Measurements from ENCODE around the gene GSK3A. TPM values are rescaled to one million over a fixed set of nuclear protein-coding genes. Genes with fewer than 3 reads are reported as not detected.
A peak's percentile ranks its signal among the peaks of the same experiment; 100 is the strongest.

The GSK3A gene
- total and polyA plus RNA-seq, 7 donors, result 48.7 to 117 (median 64.8) TPM

DNA sequence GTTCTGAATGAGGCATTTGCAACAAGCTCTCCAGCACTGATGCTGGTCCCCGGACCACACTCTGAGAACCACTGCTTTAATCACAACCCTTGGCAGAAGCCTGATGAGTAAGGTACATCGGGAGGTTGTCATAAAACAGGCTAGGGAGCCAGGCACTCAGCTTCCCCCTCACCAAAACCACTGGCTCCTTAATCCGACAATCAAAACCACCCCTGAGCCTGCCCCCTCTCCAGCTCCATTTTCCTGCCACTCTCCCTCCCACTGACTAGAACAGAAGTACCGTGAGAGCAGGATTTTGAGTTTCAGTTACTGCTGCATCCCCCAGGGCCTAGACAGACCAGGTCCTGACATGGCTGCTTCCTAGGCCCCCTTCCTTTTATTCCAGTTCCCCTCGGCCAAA, 7.2 kb downstream of the GSK3A start:
- Histone ChIP-seq H3K27ac (no peak overlapping the region), H3K4me1 (peaks cover 3% of the 10 kb centered on the region), H3K9me3 (no peaks in the 10 kb centered on the region), H3K27me3 (ENCODE audit: insufficient read depth in 3 of 3, low read length in 2 of 3) (no peaks in the 10 kb centered on the region), H3K4me3 (no peak overlapping the region), H3K36me3 (ENCODE audit: insufficient read depth in 1 of 2, low read depth in 1 of 2) (peaks cover 8 to 97% of the 10 kb centered on the region in 2 donors)
- TF ChIP-seq, protein P1, sequence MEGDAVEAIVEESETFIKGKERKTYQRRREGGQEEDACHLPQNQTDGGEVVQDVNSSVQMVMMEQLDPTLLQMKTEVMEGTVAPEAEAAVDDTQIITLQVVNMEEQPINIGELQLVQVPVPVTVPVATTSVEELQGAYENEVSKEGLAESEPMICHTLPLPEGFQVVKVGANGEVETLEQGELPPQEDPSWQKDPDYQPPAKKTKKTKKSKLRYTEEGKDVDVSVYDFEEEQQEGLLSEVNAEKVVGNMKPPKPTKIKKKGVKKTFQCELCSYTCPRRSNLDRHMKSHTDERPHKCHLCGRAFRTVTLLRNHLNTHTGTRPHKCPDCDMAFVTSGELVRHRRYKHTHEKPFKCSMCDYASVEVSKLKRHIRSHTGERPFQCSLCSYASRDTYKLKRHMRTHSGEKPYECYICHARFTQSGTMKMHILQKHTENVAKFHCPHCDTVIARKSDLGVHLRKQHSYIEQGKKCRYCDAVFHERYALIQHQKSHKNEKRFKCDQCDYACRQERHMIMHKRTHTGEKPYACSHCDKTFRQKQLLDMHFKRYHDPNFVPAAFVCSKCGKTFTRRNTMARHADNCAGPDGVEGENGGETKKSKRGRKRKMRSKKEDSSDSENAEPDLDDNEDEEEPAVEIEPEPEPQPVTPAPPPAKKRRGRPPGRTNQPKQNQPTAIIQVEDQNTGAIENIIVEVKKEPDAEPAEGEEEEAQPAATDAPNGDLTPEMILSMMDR (IDR thresholded peaks at IDR 0.05), result no peak
- 83 to 93% (median 89%) methylated on average over 5 of the region's 5 CpGs for WGBS, 3 donors
- ATAC-seq, result no peak
- intact Hi-C loops (cut with DNase I), result no loop called here
- no peak for DNase-seq

DNA sequence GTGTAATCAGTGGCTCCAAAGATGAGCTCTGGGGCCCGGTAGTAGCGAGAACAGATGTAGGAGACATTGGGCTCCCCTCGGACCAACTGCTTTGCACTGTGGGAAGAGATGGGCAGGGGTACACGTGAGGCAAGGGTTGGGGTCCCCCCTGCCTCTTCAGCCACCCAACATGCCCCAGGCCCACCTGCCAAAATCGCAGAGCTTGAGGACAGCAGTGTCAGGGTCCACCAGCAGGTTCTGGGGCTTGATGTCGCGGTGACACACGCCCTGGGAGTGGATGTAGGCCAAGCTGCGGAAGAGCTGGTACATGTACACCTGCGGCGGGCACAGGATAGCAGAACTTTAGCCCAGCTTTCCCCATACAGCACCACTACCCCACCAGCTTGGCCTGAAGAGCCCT, 8.0 kb downstream of the GSK3A start:
- Histone ChIP-seq H3K4me1 (no peaks in the 10 kb centered on the region), H3K27me3 (ENCODE audit: insufficient read depth in 3 of 3, low read length in 2 of 3) (no peaks in the 10 kb centered on the region), H3K4me3 (no peak overlapping the region), H3K9me3 (no peaks in the 10 kb centered on the region), H3K36me3 (ENCODE audit: insufficient read depth in 1 of 2, low read depth in 1 of 2) (peaks cover 8 to 97% of the 10 kb centered on the region in 2 donors), H3K27ac (no peak overlapping the region)
- ATAC-seq, result no peak
- intact Hi-C loops (cut with DNase I), result no loop called here
- TF ChIP-seq, protein P1 (IDR thresholded peaks at IDR 0.05), result no peak
- no peak for DNase-seq
- 92 to 93% (median 93%) methylated on average over 11 of the region's 11 CpGs for WGBS, 3 donors

DNA sequence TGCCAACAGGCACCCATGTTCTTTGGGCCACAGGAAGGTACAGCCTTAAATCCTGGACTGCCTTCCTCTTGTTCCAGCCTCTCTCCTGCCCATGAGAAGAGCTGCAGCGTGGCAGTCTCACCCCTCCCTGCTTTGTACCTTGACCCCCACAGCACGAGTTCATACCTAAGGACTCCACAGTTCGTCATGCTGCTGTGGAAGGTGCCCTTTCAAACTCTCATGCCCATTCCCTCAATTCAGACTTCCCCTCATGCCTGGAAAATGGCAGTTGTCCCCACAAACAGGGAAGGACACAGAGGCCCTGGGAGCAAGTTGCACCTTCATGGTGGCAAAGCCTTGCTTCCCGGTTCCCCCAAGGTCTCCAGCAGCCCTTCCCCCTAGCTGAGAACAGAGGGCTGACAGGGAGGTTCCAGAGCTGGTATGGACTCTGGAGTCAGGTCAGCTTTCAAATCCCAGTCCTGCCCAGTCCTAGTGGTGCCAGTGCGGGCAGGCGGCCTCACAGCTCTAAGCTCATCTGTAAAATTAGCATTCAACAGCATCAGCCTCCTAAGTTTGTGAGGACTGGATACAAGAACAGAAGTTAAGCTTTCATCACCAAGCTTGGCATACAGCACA, 8.6 kb downstream of the GSK3A start:
- ATAC-seq (no peak), DNase-seq (no peak)
- H3K4me1 ChIP-seq, result no peaks in the 10 kb centered on the region
- intact Hi-C loops (cut with DNase I), result no loop called here
- H3K4me3 ChIP-seq, result no peak overlapping the region
- H3K36me3 ChIP-seq (ENCODE audit: insufficient read depth in 1 of 2, low read depth in 1 of 2), result peaks cover 8 to 97% of the 10 kb centered on the region in 2 donors
- WGBS, 3 donors, result 84 to 89% (median 88%) methylated on average over 6 of the region's 6 CpGs
- H3K27me3 ChIP-seq (ENCODE audit: insufficient read depth in 3 of 3, low read length in 2 of 3), result no peaks in the 10 kb centered on the region
- H3K9me3 ChIP-seq, result no peaks in the 10 kb centered on the region
- H3K27ac ChIP-seq, result no peak overlapping the region
- TF ChIP-seq, protein P1 (IDR thresholded peaks at IDR 0.05), result no peak

DNA sequence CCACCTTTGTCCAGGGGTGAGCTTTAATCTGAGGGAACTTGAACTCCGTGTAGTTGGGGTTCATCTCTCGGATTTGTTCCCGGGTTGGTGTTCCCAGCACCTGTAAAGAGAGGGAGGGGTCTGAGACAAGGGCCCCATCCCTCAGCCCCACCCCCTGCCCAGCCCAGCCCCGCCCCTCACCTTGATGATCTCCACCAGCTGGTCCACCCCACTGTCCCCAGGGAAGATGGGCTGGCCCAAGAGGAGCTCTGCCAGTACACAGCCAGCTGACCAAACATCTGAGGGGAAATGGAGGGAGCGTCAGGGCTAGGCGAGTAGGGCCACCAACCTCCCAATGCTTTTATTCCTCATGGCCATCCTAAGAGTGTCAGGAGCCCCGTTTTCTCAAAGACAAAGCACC, 9.3 kb downstream of the GSK3A start:
- no peaks in the 10 kb centered on the region for H3K9me3 ChIP-seq
- DNase-seq, result no peak
- ATAC-seq, result peak in 1 of 4 donors; percentile 19
- intact Hi-C loops (cut with DNase I), result no loop called here
- TF ChIP-seq, protein P1 (IDR thresholded peaks at IDR 0.05), result no peak
- no peak overlapping the region for H3K4me3 ChIP-seq
- H3K27ac ChIP-seq, result no peak overlapping the region
- no peaks in the 10 kb centered on the region for H3K4me1 ChIP-seq
- peaks cover 8 to 99% of the 10 kb centered on the region in 2 donors for H3K36me3 ChIP-seq (ENCODE audit: insufficient read depth in 1 of 2, low read depth in 1 of 2)
- H3K27me3 ChIP-seq (ENCODE audit: insufficient read depth in 3 of 3, low read length in 2 of 3), result no peaks in the 10 kb centered on the region
- 51 to 68% (median 61%) methylated on average over 7 of the region's 7 CpGs for WGBS, 3 donors

DNA sequence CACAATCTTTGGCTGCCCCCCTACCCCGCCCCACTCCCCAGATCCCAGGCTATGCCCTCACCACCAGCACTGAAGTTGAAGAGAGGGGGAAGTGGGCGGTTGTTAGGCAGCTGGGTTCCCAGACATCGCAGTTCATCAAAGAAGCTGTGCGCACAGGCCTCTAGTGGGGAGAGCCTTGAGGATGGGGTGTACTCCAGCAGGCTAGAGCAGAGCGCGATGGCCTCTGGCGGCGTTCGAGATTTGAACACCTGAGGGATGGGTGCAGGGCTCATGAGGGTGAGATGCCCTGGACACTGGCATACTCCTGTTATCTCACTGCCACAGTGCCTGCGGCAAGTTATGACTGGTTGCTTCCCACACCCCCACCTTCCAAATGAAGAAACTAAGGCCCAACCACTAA, 10.0 kb downstream of the GSK3A start:
- 93 to 98% (median 94%) methylated on average over 10 of the region's 10 CpGs for WGBS, 3 donors
- no peak for DNase-seq
- H3K4me3 ChIP-seq, result no peak overlapping the region
- H3K36me3 ChIP-seq (ENCODE audit: insufficient read depth in 1 of 2, low read depth in 1 of 2), result peaks cover 8 to 99% of the 10 kb centered on the region in 2 donors
- no peak overlapping the region for H3K27ac ChIP-seq
- intact Hi-C loops (cut with DNase I), result no loop called here
- H3K27me3 ChIP-seq (ENCODE audit: insufficient read depth in 3 of 3, low read length in 2 of 3), result no peaks in the 10 kb centered on the region
- no peaks in the 10 kb centered on the region for H3K9me3 ChIP-seq
- ATAC-seq, result no peak
- TF ChIP-seq, protein P1 (IDR thresholded peaks at IDR 0.05), result no peak
- no peaks in the 10 kb centered on the region for H3K4me1 ChIP-seq
